GM12874 (cell line): ENCODE results near the gene TARP.
A peak's percentile ranks its signal among the peaks of the same experiment; 100 is the strongest.

Source experiments
- TF ChIP-seq, protein P1 (sequence below): IDR thresholded peaks from 2 replicates; pipeline ENCODE4 v1.5.1; 2011; ENCODE audit warnings: low read depth, mild to moderate bottlenecking, control low read depth, low read length, moderate library complexity; ENCODE audit not compliant: insufficient read depth

The TARP gene

GRCh38 chr7:38299275-38299931 is 26.0 kb upstream of the TARP start:
- TF ChIP-seq, protein P1, sequence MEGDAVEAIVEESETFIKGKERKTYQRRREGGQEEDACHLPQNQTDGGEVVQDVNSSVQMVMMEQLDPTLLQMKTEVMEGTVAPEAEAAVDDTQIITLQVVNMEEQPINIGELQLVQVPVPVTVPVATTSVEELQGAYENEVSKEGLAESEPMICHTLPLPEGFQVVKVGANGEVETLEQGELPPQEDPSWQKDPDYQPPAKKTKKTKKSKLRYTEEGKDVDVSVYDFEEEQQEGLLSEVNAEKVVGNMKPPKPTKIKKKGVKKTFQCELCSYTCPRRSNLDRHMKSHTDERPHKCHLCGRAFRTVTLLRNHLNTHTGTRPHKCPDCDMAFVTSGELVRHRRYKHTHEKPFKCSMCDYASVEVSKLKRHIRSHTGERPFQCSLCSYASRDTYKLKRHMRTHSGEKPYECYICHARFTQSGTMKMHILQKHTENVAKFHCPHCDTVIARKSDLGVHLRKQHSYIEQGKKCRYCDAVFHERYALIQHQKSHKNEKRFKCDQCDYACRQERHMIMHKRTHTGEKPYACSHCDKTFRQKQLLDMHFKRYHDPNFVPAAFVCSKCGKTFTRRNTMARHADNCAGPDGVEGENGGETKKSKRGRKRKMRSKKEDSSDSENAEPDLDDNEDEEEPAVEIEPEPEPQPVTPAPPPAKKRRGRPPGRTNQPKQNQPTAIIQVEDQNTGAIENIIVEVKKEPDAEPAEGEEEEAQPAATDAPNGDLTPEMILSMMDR: no peak

- TF ChIP-seq, protein P1: no peak
Measured at GRCh38 chr7:38296059-38296857, 22.8 kb upstream of the TARP start.

- TF ChIP-seq, protein P1: no peak
Measured at GRCh38 chr7:38294926-38295325, 21.5 kb upstream of the TARP start.

- TF ChIP-seq, protein P1: no peak
Measured at GRCh38 chr7:38292442-38292841, 19.0 kb upstream of the TARP start.

DNA sequence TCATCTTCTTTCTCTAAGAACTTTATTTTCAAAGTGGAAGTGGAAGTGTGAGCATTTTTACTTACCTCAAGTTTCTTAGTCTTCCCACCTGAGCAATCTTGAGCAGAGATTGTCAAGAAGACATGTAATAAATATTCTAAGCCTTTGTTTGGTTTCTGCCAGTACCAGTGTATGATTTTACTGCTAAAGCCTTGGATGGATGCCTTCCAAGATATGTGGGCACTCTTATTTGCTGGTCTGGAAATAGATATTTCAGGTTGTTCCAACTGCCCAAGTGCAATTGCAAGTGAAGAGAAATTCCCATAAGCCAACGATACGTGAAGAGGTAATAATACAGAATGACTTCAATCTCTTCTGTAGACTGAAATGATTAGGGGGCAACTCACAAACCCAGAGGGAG is 18.2 kb upstream of the TARP start:
- TF ChIP-seq, protein P1: no peak

GRCh38 chr7:38291117-38291647 is 17.7 kb upstream of the TARP start:
- TF ChIP-seq, protein P1: peak; percentile 27; the same call in 1 of the 2 replicates

GRCh38 chr7:38284553-38284952 is 11.1 kb upstream of the TARP start:
- TF ChIP-seq, protein P1: no peak
